Measurements from ENCODE around the gene KRTAP5-8.

GRCh38 chr11:71557257-71557656 lies 19.4 kb downstream of the KRTAP5-8 start:
- TF ChIP-seq YY1 (IDR thresholded peaks at IDR 0.05; ENCODE audit: low read depth), result no peak
- no peak for TF ChIP-seq EGR1 (IDR thresholded peaks at IDR 0.05)
- TF ChIP-seq EP300 (IDR thresholded peaks at IDR 0.05; ENCODE audit: borderline replicate concordance), result no peak
- no peak for TF ChIP-seq MAX (IDR thresholded peaks at IDR 0.05)
- no peak for TF ChIP-seq TAF1 (IDR thresholded peaks at IDR 0.05; ENCODE audit: low read depth)
- TF ChIP-seq TCF12 (IDR thresholded peaks at IDR 0.05; ENCODE audit: low read depth), result no peak
- no peak for TF ChIP-seq TEAD4 (IDR thresholded peaks at IDR 0.05)
- no peak for TF ChIP-seq RAD21 (IDR thresholded peaks at IDR 0.05; ENCODE audit: low read depth)

Measured in Ishikawa (cell line).